IMR-90 (cell line): Measurements from ENCODE around the gene HSPA6. TPM values are rescaled to one million over a fixed set of nuclear protein-coding genes. Genes with fewer than 3 reads are reported as not detected.

ENCODE experiments used
- ATAC-seq: fragments of 200-7000 bp; cut with Tn5 transposase; 2 replicates; pipeline ENCODE4 v1.9.1; 2020; ENCODE audit warnings: low read depth, mild to moderate bottlenecking, moderate library complexity
- BruUV-seq: library from RNA; stranded (reverse); fragments of 400-500 nt; replicated peaks from 2 replicates; lab custom pipeline; 2021; lab: Mats Ljungman, UMichigan
- CTCF ChIA-PET: fragments of 300-600 bp; formaldehyde crosslinking; extraction: SDS; loops from one replicate; lab custom pipeline; 2021; ENCODE audit warnings: antibody characterized with exemption; lab: Yijun Ruan, JAX
- POLR2A ChIA-PET: fragments of 300-600 bp; sonication (Branson Sonifier 250); formaldehyde crosslinking; loops from one replicate; lab custom pipeline; 2022; ENCODE audit warnings: antibody characterized with exemption; ENCODE audit not compliant: unreplicated experiment; lab: Charles Lee
- DNase-seq: peaks from one replicate; pipeline ENCODE4 v3.0.0; 2013
- H2AFZ ChIP-seq: replicated peaks from 2 replicates; pipeline ENCODE3; 2013; ENCODE audit warnings: low read length, mild to moderate bottlenecking; ENCODE audit not compliant: poor library complexity
- H2AK5ac ChIP-seq: 2 replicates; pipeline ENCODE4 v1.6.1; 2013; ENCODE audit warnings: low read depth, low read length, inconsistent platforms
- H2AK9ac ChIP-seq: replicated peaks from 2 replicates; pipeline ENCODE3; 2013; ENCODE audit warnings: mild to moderate bottlenecking, low read depth, low read length, moderate library complexity; ENCODE audit not compliant: poor library complexity
- H2BK120ac ChIP-seq: 2 replicates; pipeline ENCODE4 v1.6.1; 2013; ENCODE audit warnings: low read depth, low read length, inconsistent platforms
- H2BK15ac ChIP-seq: 3 replicates; pipeline ENCODE4 v1.6.1; 2013; ENCODE audit warnings: low read depth, low read length, inconsistent platforms
- H2BK20ac ChIP-seq: 2 replicates; pipeline ENCODE4 v1.6.1; 2013; ENCODE audit warnings: low read depth, mild to moderate bottlenecking, inconsistent platforms, low read length, moderate library complexity
- H2BK5ac ChIP-seq: 2 replicates; pipeline ENCODE4 v1.6.1; 2013; ENCODE audit warnings: mild to moderate bottlenecking, low read depth, low read length, inconsistent platforms; ENCODE audit not compliant: poor library complexity, severe bottlenecking
- H3K14ac ChIP-seq: replicated peaks from 2 replicates; pipeline ENCODE4 v1.6.1; 2013; ENCODE audit warnings: low read depth, low read length, inconsistent platforms
- H3K18ac ChIP-seq: 2 replicates; pipeline ENCODE4 v1.6.1; 2013; ENCODE audit warnings: low read depth, low read length, control low read depth
- H3K23ac ChIP-seq: 2 replicates; pipeline ENCODE4 v1.6.1; 2013; ENCODE audit warnings: low read depth, low read length, inconsistent platforms
- H3K27ac ChIP-seq: 2 replicates; pipeline ENCODE4 v1.5.1; 2013; ENCODE audit warnings: mild to moderate bottlenecking, control low read depth, low read length; ENCODE audit not compliant: insufficient read depth
- H3K27me3 ChIP-seq: 2 replicates; pipeline ENCODE4 v1.6.1; 2013; ENCODE audit warnings: low read length; ENCODE audit not compliant: control insufficient read depth, insufficient read depth
- H3K36me3 ChIP-seq: 2 replicates; pipeline ENCODE4 v1.6.1; 2013; ENCODE audit warnings: low read length, mixed read lengths; ENCODE audit not compliant: control insufficient read depth, insufficient read depth
- H3K4ac ChIP-seq: 2 replicates; pipeline ENCODE4 v1.6.1; 2013; ENCODE audit warnings: low read depth, low read length, inconsistent platforms
- H3K4me1 ChIP-seq: 2 replicates; pipeline ENCODE4 v1.6.1; 2013; ENCODE audit warnings: low read length, mixed read lengths; ENCODE audit not compliant: control insufficient read depth, insufficient read depth
- H3K4me2 ChIP-seq: 2 replicates; pipeline ENCODE4 v1.6.1; 2013; ENCODE audit warnings: low read depth, mild to moderate bottlenecking, control low read depth, low read length, moderate library complexity
- H3K4me3 ChIP-seq: 2 replicates; pipeline ENCODE4 v1.5.1; 2013; ENCODE audit warnings: low read depth, mild to moderate bottlenecking, control low read depth, low read length, moderate library complexity; ENCODE audit not compliant: insufficient read depth
- H3K56ac ChIP-seq: 2 replicates; pipeline ENCODE4 v1.6.1; 2013; ENCODE audit warnings: low read length, inconsistent platforms; ENCODE audit not compliant: insufficient read depth; ENCODE audit errors: extremely low read depth
- H3K79me1 ChIP-seq, 2 experiments: 2 replicates each; pipeline ENCODE4 v1.6.1; 2013; ENCODE audit warnings: low read length in 2 of 2, inconsistent platforms in 1 of 2, low read depth in 1 of 2
- H3K9ac ChIP-seq: 2 replicates; pipeline ENCODE4 v1.6.1; 2013; ENCODE audit warnings: low read depth, low read length, control low read depth
- H3K9me1 ChIP-seq: 2 replicates; pipeline ENCODE4 v1.6.1; 2013; ENCODE audit warnings: low read length, inconsistent platforms; ENCODE audit not compliant: insufficient read depth
- H3K9me3 ChIP-seq: 2 replicates; pipeline ENCODE4 v1.6.1; 2013; ENCODE audit warnings: low read length; ENCODE audit not compliant: control insufficient read depth, insufficient read depth
- H4K20me1 ChIP-seq: 2 replicates; pipeline ENCODE4 v1.6.1; 2013; ENCODE audit warnings: low read length, inconsistent platforms; ENCODE audit not compliant: insufficient read depth
- H4K5ac ChIP-seq: 2 replicates; pipeline ENCODE4 v1.6.1; 2013; ENCODE audit warnings: mild to moderate bottlenecking, low read depth, low read length, control low read depth
- H4K8ac ChIP-seq, 2 experiments: 2 replicates each; pipeline ENCODE4 v1.6.1; 2013; ENCODE audit warnings: low read depth in 2 of 2, low read length in 2 of 2, control low read depth in 1 of 2, inconsistent platforms in 1 of 2
- H4K91ac ChIP-seq: 2 replicates; pipeline ENCODE4 v1.6.1; 2013; ENCODE audit warnings: low read depth, low read length, inconsistent platforms; ENCODE audit not compliant: insufficient read depth
- BHLHE40 ChIP-seq: fragments of 150-350 bp; IDR thresholded peaks from 2 replicates; pipeline ENCODE4 v1.6.1; 2016; ENCODE audit warnings: mild to moderate bottlenecking, low read depth, low read length
- CEBPB ChIP-seq: IDR thresholded peaks from 2 replicates; pipeline ENCODE4 v1.6.1; 2012; ENCODE audit warnings: low read depth, low read length, improper control_type of control experiment
- CHD1 ChIP-seq: IDR thresholded peaks from 2 replicates; pipeline ENCODE4 v1.6.1; 2012; ENCODE audit warnings: low read depth, low read length, improper control_type of control experiment
- CTCF ChIP-seq: conservative IDR thresholded peaks from 2 replicates; pipeline ENCODE4 v1.5.1; 2012; ENCODE audit warnings: mild to moderate bottlenecking, low read depth, low read length, improper control_type of control experiment
- ELK1 ChIP-seq: fragments of 150-350 bp; IDR thresholded peaks from 2 replicates; pipeline ENCODE4 v1.6.1; 2016; ENCODE audit warnings: low read depth, mild to moderate bottlenecking, low read length, moderate library complexity, borderline replicate concordance
- FOS ChIP-seq: fragments of 150-350 bp; IDR thresholded peaks from 2 replicates; pipeline ENCODE4 v1.6.1; 2016; ENCODE audit warnings: low read depth, low read length
- MAFK ChIP-seq: IDR thresholded peaks from 2 replicates; pipeline ENCODE4 v1.6.1; 2012; ENCODE audit warnings: low read depth, low read length, improper control_type of control experiment
- MAZ ChIP-seq: IDR thresholded peaks from 2 replicates; pipeline ENCODE4 v1.6.1; 2012; ENCODE audit warnings: low read depth, mild to moderate bottlenecking, low read length, improper control_type of control experiment, moderate library complexity, borderline replicate concordance
- MXI1 ChIP-seq: IDR thresholded peaks from 2 replicates; pipeline ENCODE4 v1.6.1; 2012; ENCODE audit warnings: low read depth, mild to moderate bottlenecking, low read length, moderate library complexity, borderline replicate concordance
- NFE2L2 ChIP-seq: fragments of 150-350 bp; IDR thresholded peaks from 2 replicates; pipeline ENCODE4 v1.6.1; 2016; ENCODE audit warnings: low read depth, mild to moderate bottlenecking, low read length
- POLR2A ChIP-seq: IDR thresholded peaks from 2 replicates; pipeline ENCODE4 v1.6.1; 2012; ENCODE audit warnings: mild to moderate bottlenecking, low read depth, low read length
- RAD21 ChIP-seq: IDR thresholded peaks from 2 replicates; pipeline ENCODE4 v1.6.1; 2012; ENCODE audit warnings: low read length, improper control_type of control experiment
- RCOR1 ChIP-seq: IDR thresholded peaks from 2 replicates; pipeline ENCODE4 v1.6.1; 2012; ENCODE audit warnings: mild to moderate bottlenecking, low read length, improper control_type of control experiment; ENCODE audit not compliant: insufficient replicate concordance
- RFX5 ChIP-seq: IDR thresholded peaks from 2 replicates; pipeline ENCODE4 v1.8.0; 2012; ENCODE audit warnings: low read depth, mild to moderate bottlenecking, low read length, moderate library complexity
- SMC3 ChIP-seq: fragments of 150-350 bp; IDR thresholded peaks from 2 replicates; pipeline ENCODE4 v1.6.1; 2016; ENCODE audit warnings: low read depth, mild to moderate bottlenecking, antibody characterized with exemption, low read length, moderate library complexity
- USF2 ChIP-seq: fragments of 150-350 bp; IDR thresholded peaks from 2 replicates; pipeline ENCODE4 v1.6.1; 2017; ENCODE audit warnings: mild to moderate bottlenecking, antibody characterized with exemption, low read length, low read depth
- dilution Hi-C: fragments of 300-500 bp; cut with HindIII; formaldehyde crosslinking; loops from one replicate; pipeline ENCODE4 v1.14.3; 2018; ENCODE audit warnings: low sequenced_read_pairs; ENCODE audit not compliant: unreplicated experiment
- in situ Hi-C: fragments of 300-500 bp; cut with MboI; formaldehyde crosslinking; loops from 3 replicates; pipeline ENCODE4 v1.14.3; 2019; ENCODE audit warnings: low sequenced_read_pairs, inconsistent platforms, mixed read lengths
- intact Hi-C: fragments of 100-400 bp; cut with micrococcal nuclease; formaldehyde crosslinking; loops from 2 replicates; pipeline ENCODE4 v1.10.0; 2022
- polyA plus RNA-seq, 3 experiments: library from polyadenylated mRNA; depleted of rRNA; stranded (reverse); fragments of >200 nt; gene quantifications; 2 replicates each; pipeline ENCODE4 v1.2.3, GENCODE V29; 2012; ENCODE audit warnings: low replicate concordance in 1 of 3
- total RNA-seq: library from RNA; depleted of rRNA; stranded (reverse); fragments of >200 nt; gene quantifications from 2 replicates; pipeline ENCODE4 v1.2.3, GENCODE V29; 2012

The HSPA6 gene
- total and polyA plus RNA-seq, 2 of the 4 experiments (the other 2 are of a cell fraction) = 0.54 to 0.67 TPM

- TF ChIP-seq RFX5 (no peak), ELK1 (no peak), CEBPB (no peak), MAFK (no peak), NFE2L2 (no peak), BHLHE40 (no peak), MAZ (no peak), CTCF (no peak), RCOR1 (no peak), RAD21 (no peak), POLR2A (no peak), MXI1 (no peak), FOS (no peak), USF2 (no peak), CHD1 (no peak), SMC3 (no peak)
- Histone ChIP-seq H2AK5ac (no peak overlapping the region), H3K9me3 (no peaks in the 10 kb centered on the region), H3K23ac (no peak overlapping the region), H3K4me3 (no peak overlapping the region), H3K79me1 (no peaks in the 10 kb centered on the region), H3K56ac (no peak overlapping the region), H2BK15ac (no peak overlapping the region), H4K5ac (no peak overlapping the region), H3K9me1 (no peaks in the 10 kb centered on the region), H3K27ac (no peak overlapping the region), H3K9ac (no peak overlapping the region), H2AFZ (no peak overlapping the region), H3K27me3 (peaks cover 28% of the 10 kb centered on the region), H4K20me1 (no peaks in the 10 kb centered on the region), H2BK20ac (no peak overlapping the region), H2BK120ac (no peak overlapping the region), H3K36me3 (no peaks in the 10 kb centered on the region), H3K18ac (no peak overlapping the region), H2BK5ac (no peak overlapping the region), H3K4ac (no peak overlapping the region), H2AK9ac (no peak overlapping the region), H3K14ac (no peak overlapping the region), H3K4me2 (no peak overlapping the region), H3K4me1 (no peaks in the 10 kb centered on the region), H4K8ac (no peak overlapping the region), H4K91ac (no peak overlapping the region)
- dilution Hi-C loops = no loop called here
- no TSS peak for BruUV-seq
- ATAC-seq = no peak
- POLR2A ChIA-PET = no interaction called here
- in situ Hi-C loops = no loop called here
- intact Hi-C loops = no loop called here
- CTCF ChIA-PET = interaction anchor here (1.0 kb wide), 2 partner anchors 8 to 246 kb away, joined by 3 read pairs; no protein-coding TSS in a partner anchor
- no peak for DNase-seq
Measured at GRCh38 chr1:161495490-161495889, 28.9 kb upstream of the HSPA6 start.
